Activated T-cell treated with anti-CD3 and anti-CD28 coated beads, Interleukin-2, amount 50 U/mL, for 72 hours (primary cell): ENCODE measurements around the gene LDLRAD4. TPM values are rescaled to one million over a fixed set of nuclear protein-coding genes. Genes with fewer than 3 reads are reported as not detected.
"Not testable (repeated sequence)": the region's sequence is repeated elsewhere in the genome, so short reads cannot be mapped to it uniquely, and the experiment has no call there.

Experiments
- ATAC-seq, 2 donors: fragments of 150-1000 bp; cut with Tn5 transposase; replicated peaks in 1 of 2; 2 replicates each; pipeline ENCODE4 v1.10.0; 2021; ENCODE audit warnings: moderate library complexity in 2 of 2, mild to moderate bottlenecking in 1 of 2
- DNase-seq, 2 donors: peaks; one replicate each; pipeline ENCODE4 v3.0.0; 2021 to 2022; ENCODE audit warnings: mixed read lengths in 1 of 2
- H3K27ac Mint-ChIP-seq: one replicate; pipeline ENCODE4 v1.8.0; 2022; ENCODE audit warnings: mild to moderate bottlenecking, moderate library complexity, mixed read lengths
- H3K27me3 Mint-ChIP-seq: one replicate; pipeline ENCODE4 v1.8.0; 2022; ENCODE audit warnings: low read depth, mixed read lengths
- H3K36me3 Mint-ChIP-seq, 2 donors: one replicate each; pipeline ENCODE4 v1.8.0; 2022; ENCODE audit warnings: mixed read lengths in 2 of 2, mild to moderate bottlenecking in 1 of 2; ENCODE audit not compliant: insufficient read depth in 2 of 2
- H3K4me1 Mint-ChIP-seq: one replicate; pipeline ENCODE4 v1.8.0; 2022; ENCODE audit warnings: low read depth, mixed read lengths
- H3K4me3 Mint-ChIP-seq, 2 donors: one replicate each; pipeline ENCODE4 v1.8.0; 2022; ENCODE audit warnings: mild to moderate bottlenecking in 2 of 2, mixed read lengths in 2 of 2, moderate library complexity in 2 of 2
- H3K9me3 Mint-ChIP-seq, 2 donors: one replicate each; pipeline ENCODE4 v1.8.0; 2022; ENCODE audit warnings: mixed read lengths in 2 of 2
- total RNA-seq, 2 donors: library from RNA; stranded (reverse); gene quantifications; one replicate each; pipeline ENCODE4 v1.2.3, GENCODE V29; 2022

The LDLRAD4 gene
- total RNA-seq, 2 donors from 2014 or later = 46.0 to 47.2 TPM

DNA sequence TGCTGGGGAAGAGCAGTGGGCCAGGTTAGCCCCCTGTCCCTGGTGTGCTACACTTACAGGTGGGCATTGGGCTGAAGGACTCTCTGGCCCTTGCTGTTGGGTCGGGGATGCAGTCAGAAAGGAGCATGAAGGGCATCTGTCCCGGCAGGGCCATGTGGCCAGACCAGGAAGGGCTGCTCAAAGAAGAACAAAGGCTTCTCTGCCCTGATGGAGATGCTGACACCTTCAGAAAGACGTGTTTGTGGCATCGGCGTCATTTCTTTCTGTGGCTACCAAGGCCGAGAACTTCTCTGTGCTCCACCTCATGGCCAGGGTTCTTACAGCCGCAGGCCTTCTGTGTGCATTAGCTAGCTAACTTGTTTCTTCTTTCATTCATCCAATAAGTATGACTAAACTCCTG is 268.7 kb downstream of the LDLRAD4 start:
- Mint-ChIP-seq H3K27me3 (no peaks in the 10 kb centered on the region), H3K4me3 (no peak overlapping the region), H3K27ac (no peak overlapping the region), H3K36me3 (peaks cover 2 to 6% of the 10 kb centered on the region in 2 donors), H3K9me3 (no peaks in the 10 kb centered on the region), H3K4me1 (peaks cover 29% of the 10 kb centered on the region)
- no peak for DNase-seq
- peak in 1 of 2 donors; percentile 21 for ATAC-seq

DNA sequence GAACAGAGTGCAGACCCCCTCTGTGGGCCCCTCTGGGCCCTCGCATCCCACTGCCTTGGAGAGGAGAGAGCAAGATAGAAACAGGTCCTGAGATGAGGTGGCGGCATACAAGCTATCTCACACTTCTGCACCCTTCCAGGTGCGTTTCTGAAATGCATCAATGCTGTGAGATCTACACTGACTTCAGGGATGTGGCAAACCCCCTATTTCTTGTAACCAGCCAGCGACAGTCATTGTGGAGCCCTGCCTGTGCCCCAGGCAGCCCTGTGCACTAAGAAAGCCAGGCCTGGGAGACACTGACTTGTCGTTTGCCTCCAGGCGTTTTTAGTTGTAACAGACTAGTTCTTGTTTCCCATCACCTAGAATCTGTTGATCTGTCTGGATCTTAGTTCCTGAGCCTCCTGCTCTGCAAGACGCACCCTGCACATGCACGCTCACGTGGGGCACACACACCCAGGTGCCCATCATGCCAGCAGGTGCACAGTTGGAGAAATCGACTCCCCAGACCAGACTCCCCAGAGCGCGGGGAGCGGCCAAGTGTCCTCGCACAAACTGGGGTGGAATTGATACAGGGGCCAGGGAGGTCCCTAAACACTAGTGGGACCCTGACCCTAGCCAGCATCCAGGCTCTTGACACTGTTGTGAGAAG is 269.8 kb downstream of the LDLRAD4 start:
- Mint-ChIP-seq H3K36me3 (peaks cover 2 to 8% of the 10 kb centered on the region in 2 donors), H3K4me3 (no peak overlapping the region), H3K27me3 (no peaks in the 10 kb centered on the region), H3K4me1 (peaks cover 23% of the 10 kb centered on the region), H3K9me3 (no peaks in the 10 kb centered on the region), H3K27ac (no peak overlapping the region)
- DNase-seq (no peak), ATAC-seq (peak; percentile 32 to 71)

DNA sequence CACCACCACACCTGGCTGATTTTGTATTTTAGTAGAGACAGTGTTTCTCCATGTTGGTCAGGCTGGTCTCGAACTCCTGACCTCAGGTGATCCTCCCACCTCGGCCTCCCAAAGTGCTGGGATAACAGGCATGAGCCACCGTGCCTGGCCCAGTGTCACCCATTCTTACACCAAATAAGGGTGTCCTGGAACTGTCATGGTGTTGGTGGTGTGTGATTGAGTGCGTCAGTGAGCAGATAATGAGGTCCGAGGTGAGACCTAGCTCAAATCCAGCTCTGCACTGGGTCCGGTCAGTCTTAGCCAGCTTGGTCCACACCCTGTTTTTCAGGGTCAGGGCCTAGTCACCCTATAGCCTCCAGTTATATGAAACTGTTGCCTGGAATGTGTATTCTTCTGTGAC is 270.7 kb downstream of the LDLRAD4 start:
- not testable (repeated sequence) for H3K4me3 Mint-ChIP-seq, H3K36me3 Mint-ChIP-seq, DNase-seq, H3K27ac Mint-ChIP-seq, H3K27me3 Mint-ChIP-seq, ATAC-seq, H3K9me3 Mint-ChIP-seq
- H3K4me1 Mint-ChIP-seq = peaks cover 20% of the 10 kb centered on the region

DNA sequence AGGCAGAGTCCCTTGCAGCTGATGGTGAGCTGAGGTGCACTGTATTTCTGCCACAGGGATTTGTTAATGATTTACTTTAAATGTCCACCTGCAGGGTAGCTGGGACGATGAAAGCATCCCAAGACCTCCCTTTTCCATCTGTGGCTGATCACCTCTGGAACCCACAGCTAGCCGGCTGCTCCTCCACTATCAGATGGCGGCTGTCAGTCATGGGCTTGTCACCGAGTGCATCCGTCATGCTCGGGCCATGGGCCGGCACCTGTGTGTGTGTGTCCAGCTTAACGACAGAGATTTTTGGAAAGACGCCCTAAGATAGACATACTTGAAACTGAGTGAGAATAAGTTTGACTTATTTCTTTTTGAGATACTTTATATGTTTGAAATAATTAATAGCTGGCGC is 272.6 kb downstream of the LDLRAD4 start:
- peaks cover 2 to 6% of the 10 kb centered on the region in 2 donors for H3K36me3 Mint-ChIP-seq
- H3K4me1 Mint-ChIP-seq = peaks cover 24% of the 10 kb centered on the region
- H3K27me3 Mint-ChIP-seq = no peaks in the 10 kb centered on the region
- DNase-seq = no peak
- H3K27ac Mint-ChIP-seq = no peak overlapping the region
- no peaks in the 10 kb centered on the region for H3K9me3 Mint-ChIP-seq
- no peak overlapping the region for H3K4me3 Mint-ChIP-seq
- ATAC-seq = no peak

DNA sequence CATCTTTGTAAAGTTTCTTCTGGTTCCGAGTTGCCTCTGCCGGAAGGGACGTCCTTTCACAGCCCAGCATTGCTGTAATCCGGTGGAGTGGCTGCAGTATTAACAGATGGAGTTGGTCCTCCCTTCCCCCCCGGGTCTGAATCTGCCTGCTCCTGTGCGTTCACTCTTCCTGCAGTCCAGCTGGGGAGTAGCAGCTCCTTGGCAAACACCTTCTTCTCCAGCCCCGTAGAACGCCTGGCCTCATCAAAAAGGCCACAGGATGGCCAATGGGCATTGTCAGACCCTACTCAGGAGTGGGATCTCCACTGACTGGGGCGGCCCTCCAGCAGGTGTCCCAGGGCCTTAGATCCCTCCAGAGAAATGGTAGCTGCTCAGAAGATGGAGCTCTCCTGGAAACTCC is 273.8 kb downstream of the LDLRAD4 start:
- Mint-ChIP-seq H3K4me3 (no peak overlapping the region), H3K4me1 (peaks cover 31% of the 10 kb centered on the region), H3K27me3 (no peaks in the 10 kb centered on the region), H3K36me3 (peaks cover 2 to 3% of the 10 kb centered on the region in 2 donors), H3K27ac (no peak overlapping the region), H3K9me3 (no peaks in the 10 kb centered on the region)
- ATAC-seq (no peak), DNase-seq (no peak)

GRCh38 chr18:13493079-13493478 is 274.5 kb downstream of the LDLRAD4 start:
- no peak overlapping the region for H3K27ac Mint-ChIP-seq
- no peaks in the 10 kb centered on the region for H3K27me3 Mint-ChIP-seq
- H3K4me1 Mint-ChIP-seq = peaks cover 24% of the 10 kb centered on the region
- H3K9me3 Mint-ChIP-seq = no peaks in the 10 kb centered on the region
- ATAC-seq (no peak), DNase-seq (no peak)
- H3K36me3 Mint-ChIP-seq = peaks cover 4 to 6% of the 10 kb centered on the region in 2 donors
- H3K4me3 Mint-ChIP-seq = no peak overlapping the region

DNA sequence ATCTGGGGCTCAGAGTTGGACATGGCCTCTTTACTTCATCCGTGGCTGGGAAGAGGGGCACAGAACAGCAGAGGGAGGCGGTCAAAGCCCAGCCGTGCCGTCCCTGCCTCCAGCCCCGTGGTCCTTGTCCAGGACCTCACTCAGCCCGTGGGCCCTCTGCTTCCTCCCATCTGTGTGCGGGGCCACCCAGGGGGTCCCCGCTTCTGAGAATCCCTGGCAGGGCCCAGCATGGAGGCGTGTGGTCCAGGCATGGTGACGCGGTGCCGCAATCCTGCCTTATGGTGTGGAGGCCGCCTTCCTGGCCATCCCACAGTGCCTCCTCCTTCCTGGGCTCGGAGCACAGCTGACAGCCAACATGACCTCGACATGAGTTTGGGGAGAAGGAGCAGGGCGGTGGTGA is 275.2 kb downstream of the LDLRAD4 start:
- no peak for DNase-seq
- Mint-ChIP-seq H3K36me3 (peaks cover 9 to 10% of the 10 kb centered on the region in 2 donors), H3K27ac (no peak overlapping the region), H3K27me3 (no peaks in the 10 kb centered on the region), H3K4me1 (peaks cover 20% of the 10 kb centered on the region), H3K9me3 (no peaks in the 10 kb centered on the region), H3K4me3 (no peak overlapping the region)
- no peak for ATAC-seq

DNA sequence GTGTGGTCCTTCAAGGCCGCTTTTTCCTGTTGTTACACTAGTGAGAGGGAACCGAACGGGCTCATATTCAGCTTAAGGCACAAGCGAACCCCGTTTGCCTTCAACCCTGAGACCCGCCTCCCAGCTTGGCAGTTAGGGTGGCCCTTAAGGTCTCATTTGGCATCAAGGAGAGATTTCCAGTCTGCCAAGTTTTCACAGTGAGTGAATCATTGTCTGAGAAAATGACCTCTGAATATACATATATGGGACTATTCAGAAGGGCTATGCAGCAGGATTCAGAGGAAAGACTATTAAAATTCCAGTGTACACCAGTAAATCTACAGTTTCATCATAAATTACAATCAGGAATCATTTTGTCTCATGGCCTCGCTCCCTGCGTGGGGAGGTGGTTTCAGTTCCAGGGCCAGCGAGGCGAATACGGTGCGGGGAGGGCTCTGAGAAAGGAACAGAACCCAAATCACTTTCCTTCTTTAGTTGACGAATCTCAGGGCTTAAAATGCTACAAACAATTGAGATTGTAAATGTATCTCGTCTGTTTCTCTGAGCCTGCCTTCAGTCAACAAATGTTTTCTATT is 276.4 kb downstream of the LDLRAD4 start:
- Mint-ChIP-seq H3K9me3 (peaks cover 4 to 8% of the 10 kb centered on the region in 2 donors), H3K4me3 (no peak overlapping the region), H3K36me3 (peaks cover 20 to 22% of the 10 kb centered on the region in 2 donors), H3K27ac (no peak overlapping the region), H3K27me3 (no peaks in the 10 kb centered on the region), H3K4me1 (peaks cover 21% of the 10 kb centered on the region)
- DNase-seq = no peak
- no peak for ATAC-seq

DNA sequence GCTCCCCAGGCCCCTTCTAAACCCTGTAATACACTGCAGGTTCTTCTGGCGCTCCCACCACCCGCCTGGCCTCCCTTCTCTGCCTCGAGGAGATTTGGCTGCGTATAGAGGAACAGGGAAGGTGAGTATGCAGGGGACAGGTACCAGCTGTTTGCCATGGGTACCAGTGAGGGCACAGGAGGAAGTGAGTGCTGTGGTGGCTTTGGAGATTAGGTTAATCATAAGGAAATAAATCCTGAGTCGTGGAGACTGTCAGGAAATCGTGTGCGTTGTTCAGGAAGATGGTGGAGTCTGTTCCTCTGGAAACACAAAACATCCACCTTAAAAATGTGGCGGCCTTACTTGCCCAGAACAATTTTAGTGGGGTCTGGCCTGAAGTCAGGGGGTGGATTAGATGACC is 277.4 kb downstream of the LDLRAD4 start:
- peaks cover 20 to 22% of the 10 kb centered on the region in 2 donors for H3K36me3 Mint-ChIP-seq
- H3K27me3 Mint-ChIP-seq = no peaks in the 10 kb centered on the region
- ATAC-seq (no peak), DNase-seq (no peak)
- H3K27ac Mint-ChIP-seq = no peak overlapping the region
- H3K9me3 Mint-ChIP-seq = peaks cover 4 to 8% of the 10 kb centered on the region in 2 donors
- H3K4me1 Mint-ChIP-seq = peaks cover 31% of the 10 kb centered on the region
- H3K4me3 Mint-ChIP-seq = no peak overlapping the region

- Mint-ChIP-seq H3K4me3 (no peak overlapping the region), H3K27ac (no peak overlapping the region), H3K36me3 (peaks cover 20 to 22% of the 10 kb centered on the region in 2 donors), H3K27me3 (no peaks in the 10 kb centered on the region), H3K9me3 (peaks cover 4 to 8% of the 10 kb centered on the region in 2 donors), H3K4me1 (peaks cover 39% of the 10 kb centered on the region)
- ATAC-seq (no peak), DNase-seq (no peak)
Measured at GRCh38 chr18:13496691-13497281, 278.2 kb downstream of the LDLRAD4 start.

- H3K4me1 Mint-ChIP-seq = peaks cover 47% of the 10 kb centered on the region
- H3K27ac Mint-ChIP-seq = no peak overlapping the region
- H3K27me3 Mint-ChIP-seq = no peaks in the 10 kb centered on the region
- DNase-seq (no peak), ATAC-seq (no peak)
- H3K9me3 Mint-ChIP-seq = peaks cover 4 to 8% of the 10 kb centered on the region in 2 donors
- H3K4me3 Mint-ChIP-seq = no peak overlapping the region
- peaks cover 19 to 20% of the 10 kb centered on the region in 2 donors for H3K36me3 Mint-ChIP-seq
Measured at GRCh38 chr18:13499803-13500202, 281.2 kb downstream of the LDLRAD4 start.

- DNase-seq (peak; percentile 11 to 24), ATAC-seq (peak; percentile 38 to 42)
- peak overlapping the region in 1 of 2 donors; percentile 42 for H3K4me3 Mint-ChIP-seq
- peaks cover 19 to 20% of the 10 kb centered on the region in 2 donors for H3K36me3 Mint-ChIP-seq
- no peaks in the 10 kb centered on the region for H3K27me3 Mint-ChIP-seq
- peaks cover 4 to 8% of the 10 kb centered on the region in 2 donors for H3K9me3 Mint-ChIP-seq
- peaks cover 47% of the 10 kb centered on the region for H3K4me1 Mint-ChIP-seq
- H3K27ac Mint-ChIP-seq = no peak overlapping the region
Measured at GRCh38 chr18:13500227-13500865, 281.8 kb downstream of the LDLRAD4 start.

DNA sequence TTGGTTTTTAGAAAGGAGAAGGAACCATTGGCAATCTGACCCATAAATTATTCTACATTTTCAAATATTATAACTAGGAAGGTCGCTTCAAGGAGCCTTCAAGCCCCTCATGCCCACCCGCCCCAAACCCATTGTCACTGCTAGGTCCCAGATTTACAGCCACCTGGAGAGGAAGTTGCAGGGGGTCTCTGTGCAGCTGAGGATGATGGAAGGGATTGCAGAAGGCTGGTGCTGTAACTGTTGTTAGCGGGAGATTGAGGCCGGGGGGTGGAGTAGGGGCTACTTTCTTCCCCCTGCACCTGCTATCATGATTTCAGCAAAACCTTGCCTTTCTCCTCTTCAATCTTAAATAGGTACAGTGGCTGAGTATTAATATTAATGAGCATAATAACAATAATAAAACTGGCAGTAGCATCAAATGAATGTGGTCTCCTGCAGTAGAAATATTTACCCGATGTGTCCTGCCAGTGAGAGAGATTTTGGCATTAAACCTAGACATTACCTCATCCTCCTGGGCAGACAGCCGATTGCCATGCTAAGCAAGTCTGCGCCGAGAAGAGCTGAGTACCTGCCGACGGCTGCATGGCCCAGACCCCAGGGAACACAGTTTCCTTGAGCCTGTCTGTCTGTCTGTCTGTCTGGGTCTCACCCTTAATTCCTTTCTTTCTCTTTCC is 282.4 kb downstream of the LDLRAD4 start:
- peaks cover 49% of the 10 kb centered on the region for H3K4me1 Mint-ChIP-seq
- H3K9me3 Mint-ChIP-seq = peaks cover 4 to 8% of the 10 kb centered on the region in 2 donors
- no peak for ATAC-seq
- no peaks in the 10 kb centered on the region for H3K27me3 Mint-ChIP-seq
- DNase-seq = no peak
- H3K4me3 Mint-ChIP-seq = peak overlapping the region; percentile 12 to 73
- H3K36me3 Mint-ChIP-seq = peaks cover 19 to 20% of the 10 kb centered on the region in 2 donors
- peak overlapping the region; percentile 53 for H3K27ac Mint-ChIP-seq
